HuH-7 (cell line): Measurements from ENCODE around the gene IPO5.
"Not testable (repeated sequence)": the region's sequence is repeated elsewhere in the genome, so short reads cannot be mapped to it uniquely, and the experiment has no call there.

Experiments
- DNase-seq: peaks from one replicate; pipeline ENCODE4 v3.0.0; 2011; ENCODE audit warnings: low spot score

Gene IPO5

GRCh38 chr13:97949316-97949715 lies 4.2 kb upstream of the IPO5 start:
- not testable (repeated sequence) for DNase-seq

GRCh38 chr13:97951376-97951775 lies 2.1 kb upstream of the IPO5 start:
- DNase-seq: no peak

DNA sequence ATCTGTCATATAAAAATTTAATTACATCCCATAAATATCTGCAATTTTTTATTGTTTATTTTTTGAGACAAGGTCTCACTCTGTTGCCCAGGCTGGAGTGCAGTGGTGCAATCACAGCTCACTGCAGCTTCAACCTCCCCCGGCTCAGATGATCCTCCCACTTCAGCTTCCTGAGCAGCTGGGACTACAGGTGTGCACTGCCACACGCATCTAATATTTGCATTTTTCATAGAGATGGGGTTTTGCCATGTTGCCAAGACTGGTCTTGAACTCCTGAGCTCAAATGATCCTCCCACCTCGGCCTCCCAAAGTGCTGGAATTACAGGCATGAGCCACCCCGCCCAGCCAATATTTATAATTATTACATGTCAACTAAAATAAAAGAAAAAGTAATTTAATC lies 644 bp upstream of the IPO5 start:
- not testable (repeated sequence) for DNase-seq

DNA sequence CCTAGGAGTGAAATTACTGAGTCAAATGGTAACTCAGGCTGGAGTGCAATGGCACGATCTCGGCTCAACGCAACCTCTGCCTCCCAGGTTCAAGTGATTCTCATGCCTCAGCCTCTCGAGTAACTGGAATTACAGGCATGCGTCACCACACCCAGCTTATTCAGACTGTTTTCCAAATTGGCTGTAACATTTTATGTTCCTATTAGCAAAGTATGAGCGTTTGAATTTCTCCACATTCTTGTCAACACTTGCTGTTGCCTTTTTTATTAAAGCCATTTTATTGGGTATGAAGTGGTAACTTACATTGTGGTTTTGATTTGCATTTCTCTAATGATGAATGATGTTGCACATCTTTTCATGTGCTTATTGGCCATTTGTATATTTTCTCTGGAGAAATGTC lies 7.9 kb downstream of the IPO5 start:
- DNase-seq: no peak

GRCh38 chr13:97962887-97963286 lies 9.4 kb downstream of the IPO5 start:
- no peak for DNase-seq

- DNase-seq: no peak
Observed at GRCh38 chr13:97967226-97967625, 13.8 kb downstream of the IPO5 start.

DNA sequence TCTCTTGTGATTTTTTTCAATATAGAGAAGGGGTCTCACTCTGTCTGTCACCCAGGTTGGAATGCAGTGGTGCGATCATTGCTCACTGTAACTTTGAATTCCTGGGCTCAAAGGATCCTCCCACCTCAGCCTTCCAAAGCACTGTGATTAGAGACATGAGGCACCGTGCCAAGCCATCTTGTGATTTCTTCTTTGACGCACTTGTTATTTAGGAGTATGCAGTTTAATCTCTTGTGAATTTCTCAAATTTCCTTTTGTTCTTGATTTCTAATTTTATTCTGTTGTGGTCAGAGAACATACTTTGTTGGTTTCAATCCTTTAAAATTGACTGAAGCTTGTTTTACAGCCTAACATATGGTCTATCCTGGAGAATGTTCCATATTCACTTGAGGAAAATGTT lies 14.5 kb downstream of the IPO5 start:
- no peak for DNase-seq

DNA sequence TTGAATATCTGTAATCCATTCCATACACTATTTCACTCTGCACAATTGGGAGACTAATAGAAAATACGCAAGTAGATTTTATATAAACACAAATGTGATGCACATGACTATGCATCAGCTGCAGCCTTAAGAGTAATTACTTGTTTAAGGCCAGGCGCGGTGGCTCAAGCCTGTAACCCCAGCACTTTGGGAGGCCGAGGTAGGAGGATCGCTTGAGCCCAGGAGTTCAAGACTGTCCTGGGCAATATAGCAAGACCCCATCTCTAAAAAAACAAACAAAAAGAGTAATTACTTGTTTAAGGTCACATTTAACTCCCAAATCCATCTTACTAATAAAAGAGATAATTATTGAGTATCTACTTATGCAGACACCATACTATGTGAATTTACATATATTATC lies 18.0 kb downstream of the IPO5 start:
- DNase-seq: no peak

DNA sequence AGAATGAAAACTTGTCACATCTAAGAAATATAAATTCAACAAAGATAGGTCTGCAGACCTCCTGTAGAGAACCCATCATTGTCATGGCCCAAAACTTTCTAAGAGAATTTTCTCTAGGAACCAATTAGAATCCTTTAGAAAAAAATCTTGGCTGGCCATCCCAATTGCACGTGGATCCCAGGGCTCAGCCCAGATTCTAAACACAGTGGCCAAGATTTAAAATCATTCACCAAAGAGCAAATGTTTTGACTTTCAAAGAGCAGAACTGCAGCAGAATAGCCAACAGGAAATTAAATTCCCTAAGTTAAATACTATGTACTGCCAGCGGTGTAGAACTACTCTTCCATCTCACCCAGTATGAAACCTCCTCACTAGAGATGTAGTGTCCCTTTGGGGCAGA lies 21.3 kb downstream of the IPO5 start:
- no peak for DNase-seq

DNA sequence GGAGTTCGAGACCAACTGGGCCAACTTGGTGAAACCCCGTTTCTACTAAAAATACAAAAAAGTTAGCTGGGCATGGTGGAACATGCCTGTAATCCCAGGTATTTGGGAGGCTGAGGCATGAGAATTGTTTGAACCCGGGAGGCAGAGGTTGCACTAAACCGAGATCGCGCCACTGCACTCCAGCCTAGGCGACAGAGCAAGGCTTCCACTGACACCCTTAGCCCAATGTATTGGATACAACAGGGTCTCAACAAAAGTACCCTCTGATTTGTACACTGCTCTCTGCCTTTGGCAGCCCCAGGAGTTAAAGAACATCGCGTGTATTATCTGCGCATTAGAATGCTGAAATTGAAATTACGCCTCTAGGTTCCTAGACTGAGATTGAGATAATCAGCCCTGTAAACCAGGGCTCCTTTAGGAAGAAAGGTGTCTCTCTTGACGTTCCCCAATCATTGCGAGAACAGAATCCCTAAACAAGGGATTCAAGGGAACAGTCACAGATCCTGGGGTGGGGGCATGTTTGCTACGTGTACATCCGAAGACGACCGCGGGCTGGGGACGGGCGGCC lies 21.9 kb downstream of the IPO5 start:
- DNase-seq: no peak

DNA sequence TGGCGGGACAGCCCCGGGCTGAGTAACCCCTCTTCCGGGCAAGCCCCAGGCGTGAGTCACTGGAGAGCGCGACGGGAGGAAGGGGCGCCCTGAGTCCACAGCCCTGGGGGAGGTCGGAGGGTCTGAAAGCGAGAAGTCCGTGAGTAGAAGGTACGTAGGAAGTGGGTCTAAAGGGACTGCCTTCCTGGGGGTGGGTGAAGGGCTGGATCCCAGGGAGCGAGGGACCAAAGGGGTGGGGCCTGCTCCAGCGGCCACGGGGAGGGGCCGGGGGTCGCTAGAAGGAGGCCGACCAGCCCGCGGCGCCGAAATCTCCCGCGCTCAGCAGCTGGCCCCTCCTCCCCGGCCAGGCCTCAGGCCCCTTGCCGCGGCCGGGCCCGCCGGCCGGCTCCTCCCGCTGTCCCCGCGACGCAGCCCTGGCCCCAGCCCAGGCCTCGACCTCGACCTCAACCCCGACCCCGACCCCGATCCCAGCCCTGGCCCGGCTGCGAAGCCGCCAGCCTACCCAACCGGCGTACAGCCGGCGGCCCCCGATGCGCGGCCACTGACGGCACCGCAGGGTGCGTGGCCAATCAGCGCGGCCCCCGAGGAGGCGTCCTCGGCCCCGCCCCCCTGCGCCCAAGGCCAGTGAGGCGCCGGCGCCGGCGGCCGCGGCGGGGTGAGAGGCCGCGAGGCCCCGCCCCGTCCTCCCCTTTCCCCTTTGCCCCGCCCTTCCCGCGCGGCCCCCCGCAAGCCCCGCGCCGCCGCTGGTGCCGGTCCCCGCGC lies 22.6 kb downstream of the IPO5 start:
- DNase-seq: peak; percentile 69

DNA sequence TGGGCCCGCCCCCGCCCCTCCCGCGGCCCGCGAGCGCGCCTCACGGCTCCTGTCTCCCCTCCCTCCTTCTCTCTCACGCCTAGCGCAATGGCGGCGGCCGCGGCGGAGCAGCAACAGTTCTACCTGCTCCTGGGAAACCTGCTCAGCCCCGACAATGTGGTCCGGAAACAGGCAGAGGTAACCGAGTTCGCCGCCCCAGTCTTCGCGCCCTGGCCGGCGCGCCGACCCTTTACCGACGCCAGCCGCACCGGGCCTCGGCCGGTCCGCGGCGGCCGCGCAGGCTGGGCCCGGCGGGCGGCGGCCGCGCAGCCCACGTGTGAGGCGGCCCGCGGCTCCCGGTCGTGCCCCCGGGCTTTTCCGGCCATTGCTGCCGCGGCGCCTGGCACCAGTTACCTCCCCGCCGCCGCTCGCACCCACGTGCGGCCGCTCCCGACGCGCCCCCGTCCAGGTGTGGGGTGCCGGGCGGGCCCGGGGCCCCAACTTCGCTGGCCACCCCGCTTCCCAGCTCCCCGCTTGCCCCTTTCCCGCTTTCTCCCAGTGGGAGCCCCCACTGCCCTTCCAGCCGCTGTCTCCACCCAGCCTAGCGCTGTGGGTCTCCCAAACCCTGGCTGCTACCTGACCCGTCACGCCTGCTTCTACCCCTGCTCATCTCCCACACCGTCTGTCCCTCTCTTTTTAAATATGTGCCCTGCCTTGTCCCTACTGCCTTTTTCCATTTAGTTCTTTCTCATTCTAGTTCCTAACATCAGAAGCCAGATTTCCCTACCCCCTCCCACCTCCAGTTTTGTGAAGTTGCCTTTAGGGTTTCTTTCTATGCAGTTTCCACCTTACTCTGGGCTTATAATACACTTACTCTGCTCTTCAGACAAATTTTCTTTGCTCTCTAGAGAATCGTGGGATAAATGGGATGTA lies 23.4 kb downstream of the IPO5 start:
- DNase-seq: peak; percentile 10

- DNase-seq: no peak
Observed at GRCh38 chr13:97977982-97978381, 24.5 kb downstream of the IPO5 start.

- no peak for DNase-seq
Observed at GRCh38 chr13:97978651-97979050, 25.2 kb downstream of the IPO5 start.

DNA sequence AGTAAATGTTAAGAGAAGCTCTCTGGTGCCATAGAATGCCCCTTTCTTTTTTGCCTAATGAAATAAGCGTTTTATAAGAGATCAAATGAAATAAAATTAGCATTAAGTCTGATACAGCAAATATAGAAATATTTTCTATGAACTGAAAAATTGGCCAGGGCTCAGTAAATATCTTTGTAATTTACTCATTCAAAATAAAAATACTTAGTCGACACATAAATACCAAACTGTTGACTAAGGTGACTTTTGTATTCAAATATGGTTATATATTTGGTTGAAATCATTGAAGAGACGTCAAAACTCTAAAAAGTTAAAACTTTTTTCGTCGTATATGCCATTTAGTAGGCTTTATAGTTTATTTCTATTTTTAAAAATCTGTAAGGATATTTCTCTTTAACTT lies 25.6 kb downstream of the IPO5 start:
- no peak for DNase-seq

- no peak for DNase-seq
Observed at GRCh38 chr13:97979556-97979955, 26.1 kb downstream of the IPO5 start.

DNA sequence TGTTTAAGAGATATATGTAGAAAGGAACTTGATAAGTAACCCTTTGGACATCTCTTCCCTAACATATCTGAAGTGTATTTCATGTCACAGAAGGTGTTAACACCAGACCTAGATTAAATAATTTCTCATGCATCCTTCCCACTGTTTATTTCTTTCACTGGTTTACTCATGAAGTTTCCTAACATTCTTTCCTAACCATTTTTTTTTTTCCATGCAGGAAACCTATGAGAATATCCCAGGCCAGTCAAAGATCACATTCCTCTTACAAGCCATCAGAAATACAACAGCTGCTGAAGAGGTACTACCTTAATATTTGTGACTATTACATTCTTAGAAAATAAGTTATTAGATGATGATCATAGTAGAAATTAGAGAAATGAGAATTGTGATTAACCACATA lies 28.8 kb downstream of the IPO5 start:
- DNase-seq: no peak

GRCh38 chr13:97986835-97987234 lies 33.4 kb downstream of the IPO5 start:
- DNase-seq: no peak

DNA sequence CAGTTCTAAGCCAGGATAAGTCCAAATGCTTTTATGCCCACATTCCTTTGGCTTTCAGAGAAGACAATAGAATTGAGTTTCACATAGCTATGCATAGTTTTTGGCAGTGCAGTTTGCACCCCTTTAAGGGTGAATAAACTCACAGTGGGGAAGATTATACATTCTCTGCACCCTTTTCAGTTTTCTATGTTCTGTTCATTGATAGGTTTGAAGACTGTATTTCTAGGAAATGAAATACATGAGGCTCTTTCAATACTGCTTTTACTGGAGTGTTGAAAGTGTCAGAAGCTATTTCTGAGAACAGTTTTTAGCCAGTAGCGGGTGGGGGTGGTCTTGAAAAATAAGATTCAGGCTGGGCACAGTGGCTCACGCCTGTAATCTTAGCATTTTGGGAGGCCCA lies 46.2 kb downstream of the IPO5 start:
- no peak for DNase-seq

GRCh38 chr13:98004107-98004506 lies 50.6 kb downstream of the IPO5 start:
- DNase-seq: no peak

GRCh38 chr13:98004997-98005396 lies 51.5 kb downstream of the IPO5 start:
- DNase-seq: not testable (repeated sequence)

- DNase-seq: no peak
Observed at GRCh38 chr13:98007001-98007400, 53.5 kb downstream of the IPO5 start.

GRCh38 chr13:98013241-98013640 lies 59.8 kb downstream of the IPO5 start:
- DNase-seq: no peak
